GM23248 (cell line): ENCODE measurements around the gene CNKSR1. TPM values are rescaled to one million over a fixed set of nuclear protein-coding genes. Genes with fewer than 3 reads are reported as not detected.
A peak's percentile ranks its signal among the peaks of the same experiment; 100 is the strongest.

Experiments used
- DNase-seq: peaks from one replicate; pipeline ENCODE4 v3.0.0-alpha.2; 2015
- H2AFZ ChIP-seq: fragments of 200-600 bp; sonication (generic); 2 replicates; pipeline ENCODE4 v1.6.1; 2016; ENCODE audit warnings: antibody characterized with exemption
- H3F3A ChIP-seq: fragments of 200-600 bp; sonication (generic); 2 replicates; pipeline ENCODE4 v1.6.1; 2016; ENCODE audit warnings: mild to moderate bottlenecking, antibody characterized with exemption, mixed run types; ENCODE audit not compliant: insufficient read depth
- H3K27ac ChIP-seq: fragments of 200-600 bp; sonication (generic); 2 replicates; pipeline ENCODE4 v1.5.1; 2016; ENCODE audit warnings: mild to moderate bottlenecking
- H3K27me3 ChIP-seq: fragments of 200-600 bp; sonication (generic); replicated peaks from 2 replicates; pipeline ENCODE4 v1.6.1; 2016; ENCODE audit warnings: mild to moderate bottlenecking; ENCODE audit not compliant: insufficient read depth
- H3K36me3 ChIP-seq: fragments of 200-600 bp; sonication (generic); 2 replicates; pipeline ENCODE4 v1.6.1; 2016; ENCODE audit warnings: low read depth, mild to moderate bottlenecking
- H3K4me1 ChIP-seq: fragments of 200-600 bp; sonication (generic); 2 replicates; pipeline ENCODE4 v1.6.1; 2016; ENCODE audit warnings: mild to moderate bottlenecking; ENCODE audit not compliant: insufficient read depth
- H3K4me2 ChIP-seq: fragments of 200-600 bp; sonication (generic); one replicate; pipeline ENCODE4 v1.6.1; 2016; ENCODE audit warnings: mild to moderate bottlenecking; ENCODE audit not compliant: unreplicated experiment
- H3K4me3 ChIP-seq: fragments of 200-600 bp; sonication (generic); 2 replicates; pipeline ENCODE4 v1.5.1; 2016; ENCODE audit warnings: mild to moderate bottlenecking
- H3K79me2 ChIP-seq: fragments of 200-600 bp; sonication (generic); 2 replicates; pipeline ENCODE4 v1.6.1; 2016; ENCODE audit warnings: mild to moderate bottlenecking; ENCODE audit not compliant: insufficient read depth
- H3K9ac ChIP-seq: fragments of 200-600 bp; sonication (generic); 2 replicates; pipeline ENCODE4 v1.6.1; 2016; ENCODE audit warnings: mild to moderate bottlenecking
- H3K9me2 ChIP-seq: fragments of 200-600 bp; sonication (generic); 2 replicates; pipeline ENCODE4 v1.6.1; 2016; ENCODE audit warnings: mixed run types, mild to moderate bottlenecking, moderate library complexity; ENCODE audit not compliant: insufficient read depth
- H3K9me3 ChIP-seq: fragments of 200-600 bp; sonication (generic); one replicate; pipeline ENCODE4 v1.6.1; 2017; ENCODE audit warnings: low read depth
- H4K20me1 ChIP-seq: fragments of 200-600 bp; sonication (generic); 2 replicates; pipeline ENCODE4 v1.6.0; 2016; ENCODE audit not compliant: insufficient read depth
- EZH2 ChIP-seq: fragments of 200-600 bp; sonication (generic); IDR thresholded peaks from 2 replicates; pipeline ENCODE4 v1.6.1; 2018; ENCODE audit warnings: antibody characterized with exemption, mild to moderate bottlenecking; ENCODE audit not compliant: insufficient read depth, poor library complexity, severe bottlenecking
- EZH2phosphoT487 ChIP-seq: fragments of 200-600 bp; sonication (generic); IDR thresholded peaks from 2 replicates; pipeline ENCODE4 v1.6.1; 2018; ENCODE audit warnings: antibody characterized with exemption, moderate library complexity, mild to moderate bottlenecking, low read depth; ENCODE audit not compliant: insufficient read depth
- WGBS, 2 experiments: methylation state at CpG; one replicate each; pipeline ENCODE4 v1.1.6; 2015 to 2017; ENCODE audit warnings: low lambda C conversion rate in 2 of 2, low coverage in 1 of 2; ENCODE audit errors: missing lambda C conversion rate in 2 of 2; 5-methylcytosine and 5-hydroxymethylcytosine counted together
- in situ Hi-C: fragments of 300-500 bp; cut with MboI; formaldehyde crosslinking; loops from 2 replicates; pipeline ENCODE4 v1.15.0; 2020
- polyA plus RNA-seq: library from polyadenylated mRNA; unstranded; fragments of >200 nt; fragmentation: Nextera tagmentation; extraction: Ambion mirVana; gene quantifications from 2 replicates; pipeline ENCODE4 v1.2.1, GENCODE V29; 2016
- total RNA-seq: library from RNA; depleted of rRNA; stranded (reverse); fragments of >200 nt; shearing (Covaris generic); gene quantifications from 2 replicates; pipeline ENCODE4 v1.2.3, GENCODE V29; 2014

Gene CNKSR1
- total and polyA plus RNA-seq, 2 experiments from 2014 or later = not detected

- Histone ChIP-seq H3K9me3 (no peaks in the 10 kb centered on the region), H3F3A (no peaks in the 10 kb centered on the region), H3K36me3 (no peaks in the 10 kb centered on the region), H4K20me1 (no peaks in the 10 kb centered on the region), H3K9me2 (no peaks in the 10 kb centered on the region), H3K27ac (no peak overlapping the region), H3K27me3 (peaks cover 11% of the 10 kb centered on the region; the same call in 1 of the 2 replicates), H2AFZ (no peak overlapping the region), H3K4me3 (no peak overlapping the region), H3K4me2 (no peak overlapping the region), H3K9ac (no peak overlapping the region), H3K4me1 (no peaks in the 10 kb centered on the region), H3K79me2 (peaks cover 14% of the 10 kb centered on the region; the same call in 1 of the 2 replicates)
- WGBS, 2 experiments = 75 to 84% methylated on average over 4 of the region's 4 CpGs
- TF ChIP-seq EZH2phosphoT487 = no peak
- no peak for TF ChIP-seq EZH2
- DNase-seq = no peak
- in situ Hi-C loops = no loop called here
Observed at GRCh38 chr1:26166719-26167281, 10.5 kb upstream of the CNKSR1 start.

- H3K36me3 ChIP-seq = no peaks in the 10 kb centered on the region
- peak within 1 kb of the TSS; percentile 29; the same call in 1 of the 2 replicates for H3K27ac ChIP-seq
- H3K79me2 ChIP-seq = peaks cover 14% of the 10 kb centered on the region; the same call in 1 of the 2 replicates
- 50 to 60% methylated on average over 5 of the region's 5 CpGs for WGBS, 2 experiments
- H3K9me3 ChIP-seq = no peaks in the 10 kb centered on the region
- peak within 1 kb of the TSS; percentile 94 for H2AFZ ChIP-seq
- peaks cover 5% of the 10 kb centered on the region; the same call in 1 of the 2 replicates for H3K27me3 ChIP-seq
- in situ Hi-C loops = no loop called here
- H3K4me2 ChIP-seq = peak within 1 kb of the TSS; percentile 98
- H3F3A ChIP-seq = no peaks in the 10 kb centered on the region
- peak within 1 kb of the TSS; percentile 93 for H3K9ac ChIP-seq
- DNase-seq = no peak
- no peak for TF ChIP-seq EZH2phosphoT487
- no peak for TF ChIP-seq EZH2
- H3K4me1 ChIP-seq = no peaks in the 10 kb centered on the region
- H3K4me3 ChIP-seq = peak within 1 kb of the TSS; percentile 96
- no peaks in the 10 kb centered on the region for H3K9me2 ChIP-seq
- H4K20me1 ChIP-seq = no peaks in the 10 kb centered on the region
Observed at GRCh38 chr1:26168410-26169197, 8.7 kb upstream of the CNKSR1 start, which contains the start of gene C1orf232. TSS of gene C1orf232 (minus strand) at chr1:26168963. CDS start at chr1:26168499, 464 bp downstream.

DNA sequence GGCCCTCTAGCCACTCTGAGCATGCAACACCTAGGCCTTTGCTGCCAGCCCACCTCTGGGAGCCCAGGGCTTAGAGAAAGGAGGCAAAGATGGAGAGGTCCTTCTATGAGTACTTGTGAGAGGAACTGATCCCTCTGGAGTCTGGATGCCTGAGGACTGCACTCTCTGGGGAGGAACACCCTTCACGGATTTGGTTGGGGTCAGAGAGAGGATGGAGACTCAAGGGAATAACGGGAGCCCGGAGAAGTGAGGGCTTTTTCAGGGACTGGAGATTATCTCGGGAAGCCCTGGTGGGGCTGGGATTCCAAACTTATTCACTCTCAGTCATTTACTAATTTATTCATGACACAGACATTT is 8.1 kb upstream of the CNKSR1 start:
- H3K4me3 ChIP-seq = peak overlapping the region; percentile 96; the same call in 1 of the 2 replicates
- no peaks in the 10 kb centered on the region for H3K4me1 ChIP-seq
- no peaks in the 10 kb centered on the region for H3K27me3 ChIP-seq
- H3K9me3 ChIP-seq = no peaks in the 10 kb centered on the region
- H3K9ac ChIP-seq = peak overlapping the region; percentile 93; the same call in 1 of the 2 replicates
- no peaks in the 10 kb centered on the region for H3K36me3 ChIP-seq
- WGBS, 2 experiments = 39 to 48% methylated on average over 4 of the region's 4 CpGs
- no peak for TF ChIP-seq EZH2
- no peak for TF ChIP-seq EZH2phosphoT487
- no peak overlapping the region for H3K4me2 ChIP-seq
- no peaks in the 10 kb centered on the region for H3K9me2 ChIP-seq
- H3K27ac ChIP-seq = no peak overlapping the region
- no peak for DNase-seq
- H3F3A ChIP-seq = no peaks in the 10 kb centered on the region
- H3K79me2 ChIP-seq = peaks cover 14% of the 10 kb centered on the region; the same call in 1 of the 2 replicates
- no peaks in the 10 kb centered on the region for H4K20me1 ChIP-seq
- peak overlapping the region; percentile 94 for H2AFZ ChIP-seq
- in situ Hi-C loops = no loop called here

DNA sequence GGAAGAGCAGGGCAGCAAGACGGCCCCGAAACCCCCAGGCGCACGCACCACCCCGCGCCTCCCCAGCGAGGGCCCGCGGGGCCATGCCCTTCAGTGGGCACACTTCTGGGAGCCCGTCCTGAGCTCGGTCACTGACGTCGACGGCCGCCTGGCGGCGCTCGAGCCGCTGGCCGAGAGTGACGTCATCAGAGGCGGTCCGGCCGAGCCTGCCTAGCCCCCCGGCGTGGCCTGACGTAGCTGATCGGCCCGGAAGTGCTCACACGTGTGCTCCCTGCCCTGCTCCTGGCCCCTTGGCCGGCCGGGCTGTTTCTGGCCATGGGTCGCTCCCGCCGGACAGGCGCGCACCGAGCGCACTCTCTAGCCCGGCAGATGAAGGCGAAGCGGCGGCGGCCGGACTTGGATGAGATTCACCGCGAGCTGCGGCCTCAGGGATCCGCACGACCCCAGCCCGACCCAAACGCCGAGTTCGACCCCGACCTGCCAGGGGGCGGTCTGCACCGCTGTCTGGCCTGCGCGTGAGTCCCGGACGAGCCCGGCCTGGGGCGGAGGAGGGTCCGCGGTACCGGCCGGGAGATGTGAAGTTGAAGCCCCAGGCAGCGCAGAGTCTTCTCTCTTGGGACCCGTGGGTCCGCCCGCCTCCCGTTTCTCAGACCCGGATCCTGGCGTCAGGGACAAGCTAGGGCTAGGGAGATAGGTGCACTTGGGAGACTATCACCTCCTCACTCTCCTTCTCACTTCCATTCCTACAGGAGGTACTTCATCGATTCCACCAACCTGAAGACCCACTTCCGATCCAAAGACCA is 7.4 kb upstream of the CNKSR1 start, which contains the start of gene ZNF593:
Gene ZNF593, plus strand, starts transcription at position 240 of the 803 bp plus-strand sequence. Its CDS starts 76 bp downstream, at position 316.
- Histone ChIP-seq H3K9me2 (no peaks in the 10 kb centered on the region), H3K4me3 (peak within 1 kb of the TSS; percentile 96), H3K36me3 (no peaks in the 10 kb centered on the region), H3K4me2 (peak within 1 kb of the TSS; percentile 98), H2AFZ (peak within 1 kb of the TSS; percentile 94), H3K27ac (peak within 1 kb of the TSS; percentile 29; the same call in 1 of the 2 replicates), H3K79me2 (peaks cover 14% of the 10 kb centered on the region; the same call in 1 of the 2 replicates), H3F3A (no peaks in the 10 kb centered on the region), H3K9me3 (no peaks in the 10 kb centered on the region), H3K4me1 (no peaks in the 10 kb centered on the region), H3K27me3 (no peaks in the 10 kb centered on the region), H3K9ac (peak within 1 kb of the TSS; percentile 93), H4K20me1 (no peaks in the 10 kb centered on the region)
- no peak for TF ChIP-seq EZH2phosphoT487
- 3 to 4% methylated on average over 57 to 69 of the region's 76 CpGs for WGBS, 2 experiments
- peak; percentile 98 for DNase-seq
- in situ Hi-C loops = no loop called here
